Forelimb muscle (tissue), 1 donor: ENCODE data around the gene TTF1. TPM values are rescaled to one million over a fixed set of nuclear protein-coding genes. Genes with fewer than 3 reads are reported as not detected.

Experiments used
- DNase-seq: peaks from one replicate; pipeline ENCODE4 v3.0.0-alpha.2; 2013; ENCODE audit warnings: low read depth
- polyA plus RNA-seq: library from polyadenylated mRNA; unstranded; fragments of 120-200 nt; gene quantifications from one replicate; pipeline ENCODE4 v1.2.1, GENCODE V29; 2013; ENCODE audit not compliant: insufficient read length

Gene TTF1
- polyA plus RNA-seq, 1 donor, result 9.7 TPM

DNA sequence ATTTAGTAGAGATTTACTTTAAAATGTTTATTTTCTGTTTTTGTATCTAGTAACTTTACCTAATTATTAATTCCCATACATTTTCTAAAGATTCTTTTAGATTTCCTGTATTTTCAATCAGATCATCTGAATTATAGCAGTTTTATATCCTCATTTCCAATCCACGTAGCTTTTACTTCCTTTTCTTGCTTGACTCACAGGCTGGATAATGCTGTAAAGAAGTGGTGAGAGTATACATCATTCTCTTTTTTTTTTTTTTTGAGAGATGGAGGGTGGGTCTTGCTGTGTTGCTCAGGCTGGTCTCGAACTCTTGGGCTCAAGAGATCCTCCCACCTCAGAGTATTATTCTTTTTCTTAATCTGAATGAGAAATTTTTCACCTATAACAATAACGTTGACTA lies 40.7 kb downstream of the TTF1 start:
- DNase-seq, result no peak

DNA sequence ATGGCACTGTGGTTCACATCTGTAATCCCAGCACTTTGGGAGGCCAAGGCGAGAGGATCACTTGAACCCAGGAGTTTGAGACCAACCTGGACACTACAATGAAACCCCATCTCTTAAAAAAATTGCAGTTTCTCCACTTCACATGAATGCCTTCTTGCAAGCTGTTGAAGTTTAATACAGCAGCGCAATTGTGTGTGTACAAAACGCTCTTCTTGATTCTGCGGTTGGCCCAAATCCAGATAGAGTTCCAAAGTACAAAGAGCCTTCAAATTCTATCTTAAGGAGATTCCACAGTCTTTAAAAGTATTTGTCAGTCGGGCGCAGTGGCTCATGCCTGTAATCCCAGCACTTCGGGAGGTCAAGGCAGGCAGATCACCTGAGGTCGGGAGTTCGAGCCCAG lies 42.6 kb downstream of the TTF1 start:
- DNase-seq, result no peak

DNA sequence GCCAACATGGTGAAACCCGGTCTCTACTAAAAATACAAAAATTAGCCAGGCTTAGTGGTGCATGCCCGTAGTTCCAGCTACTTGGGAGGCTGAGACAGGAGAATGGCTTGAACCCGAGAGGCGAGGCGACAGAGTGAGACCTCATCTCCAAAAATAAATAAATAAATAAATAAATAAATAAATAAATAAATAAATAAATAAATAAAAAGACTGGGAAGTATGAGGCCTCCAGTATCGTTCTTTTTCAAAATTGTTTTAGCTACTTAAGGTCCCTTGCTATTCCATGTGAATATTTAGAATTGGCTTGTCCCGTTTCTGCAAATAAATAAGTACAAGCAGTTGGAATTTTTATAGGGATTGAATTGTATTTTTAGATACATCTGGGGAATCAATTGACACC lies 48.9 kb downstream of the TTF1 start:
- no peak for DNase-seq

DNA sequence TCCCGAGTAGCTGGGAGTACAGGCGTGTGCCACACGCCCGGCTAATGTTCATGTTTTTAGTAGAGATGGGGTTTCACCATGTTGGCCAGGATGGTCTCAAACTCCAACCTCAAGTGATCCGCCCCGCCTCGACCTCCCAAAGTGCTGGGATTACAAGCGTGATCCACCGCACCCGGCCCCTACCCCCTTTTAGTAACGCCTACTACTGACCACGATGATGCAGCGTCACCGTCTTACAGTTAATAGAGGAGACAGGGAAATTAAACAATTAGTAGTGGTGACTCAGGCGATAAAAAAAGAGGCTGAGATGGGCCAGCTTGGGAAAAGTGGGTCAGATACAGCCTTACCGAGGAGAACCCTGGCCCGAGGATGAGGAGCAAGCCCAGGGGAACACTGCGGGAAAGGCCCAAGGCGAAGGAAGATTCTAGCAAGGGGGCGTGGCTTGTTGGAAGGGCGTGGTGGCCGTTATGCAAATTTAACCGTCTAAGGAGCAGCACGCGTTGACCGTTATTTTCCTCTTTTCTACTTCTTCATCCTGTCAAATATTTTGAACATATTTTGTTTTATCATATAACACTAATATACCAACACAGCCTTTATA lies 50.2 kb downstream of the TTF1 start:
- no peak for DNase-seq

DNA sequence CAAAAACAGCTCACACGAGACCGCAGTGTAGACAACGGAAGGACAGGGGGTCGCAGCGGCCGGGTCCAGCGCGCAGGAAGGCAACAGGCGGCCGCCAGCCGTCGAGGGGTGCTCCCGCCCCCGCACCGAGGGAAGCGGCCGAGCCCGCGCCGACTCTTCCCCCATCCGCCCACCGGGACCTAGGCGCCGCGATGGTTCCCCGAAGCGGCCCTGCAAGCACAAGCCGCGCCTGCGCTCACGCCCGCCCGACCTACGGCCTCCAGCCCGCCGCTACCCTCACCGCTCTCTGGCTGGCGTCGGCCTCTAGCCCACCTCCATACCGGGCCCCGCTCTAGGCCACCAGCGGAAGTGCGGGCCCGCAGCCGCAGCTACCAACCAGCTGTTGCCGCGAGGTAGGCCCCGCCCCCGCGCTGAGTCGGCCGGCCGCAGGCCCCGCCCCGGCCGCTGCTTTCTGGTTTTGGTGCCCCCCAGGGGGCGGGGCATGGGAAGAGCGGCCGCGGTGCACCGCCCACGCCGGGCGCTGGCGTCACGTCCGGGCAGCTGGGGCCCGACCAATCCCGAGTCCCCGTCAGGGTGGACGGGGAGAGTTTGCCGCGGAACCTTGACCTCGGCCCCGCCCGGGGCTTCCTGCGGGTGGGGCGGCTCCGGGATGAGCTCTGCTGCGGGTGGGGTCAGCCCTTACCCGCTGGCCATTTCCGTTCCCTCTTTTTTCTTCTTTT lies 51.8 kb downstream of the TTF1 start, which contains the start of gene SETX:
Gene SETX (minus strand): TSS at position 350 of the 719 bp plus-strand sequence. CDS start 5,558 bp downstream, outside the sequence.
- DNase-seq, result peak; percentile 89

DNA sequence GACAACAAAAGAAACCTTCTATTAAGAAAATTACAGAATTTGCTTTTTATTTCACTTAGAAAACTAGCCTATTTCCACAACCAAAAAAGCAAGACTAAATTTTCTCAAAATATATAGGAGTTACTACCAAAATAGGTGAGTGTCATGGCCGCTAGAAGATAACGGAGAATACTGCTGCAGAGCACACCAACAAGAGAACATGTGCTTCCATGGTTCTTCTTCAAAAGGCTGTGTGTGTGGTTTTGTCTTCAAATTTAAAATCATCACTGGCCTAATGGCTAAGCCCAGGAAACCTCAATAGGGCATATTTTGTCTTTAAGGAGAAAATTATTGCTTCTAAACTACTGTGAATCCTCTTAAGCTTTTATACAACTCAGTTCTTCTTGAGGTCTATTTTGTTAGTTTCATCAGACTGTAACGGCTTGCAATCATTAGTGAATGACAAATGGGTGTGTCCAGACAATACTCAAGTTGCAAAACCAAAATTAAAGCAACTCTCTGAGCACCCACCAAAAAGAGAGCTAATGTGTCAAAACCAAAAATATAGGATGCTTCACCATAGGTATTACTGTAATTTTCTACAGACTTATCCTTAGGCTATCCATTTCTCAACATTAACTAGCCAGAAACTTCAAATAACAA lies 55.1 kb downstream of the TTF1 start:
- DNase-seq, result no peak

DNA sequence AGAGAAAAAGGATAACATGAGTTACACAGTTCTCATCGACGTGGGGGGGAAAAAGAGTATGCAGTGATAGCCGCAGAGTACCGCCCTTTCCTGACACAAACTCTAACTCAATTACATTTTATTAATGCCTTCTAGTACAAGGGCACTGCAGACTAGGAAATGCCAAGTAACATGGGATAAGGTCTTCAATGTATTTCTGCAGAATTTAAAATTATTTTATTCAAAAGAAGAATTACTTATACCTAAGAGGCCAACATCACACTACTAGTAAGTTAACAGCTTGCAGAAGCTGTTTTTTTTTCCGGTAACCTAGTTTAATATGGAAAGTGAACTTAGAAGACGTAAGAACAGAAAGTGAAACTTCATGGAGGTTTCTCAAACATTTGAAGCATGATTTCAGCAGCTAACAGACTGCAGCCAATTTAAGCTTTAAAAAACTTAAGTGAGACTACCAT lies 55.8 kb downstream of the TTF1 start:
- no peak for DNase-seq

DNA sequence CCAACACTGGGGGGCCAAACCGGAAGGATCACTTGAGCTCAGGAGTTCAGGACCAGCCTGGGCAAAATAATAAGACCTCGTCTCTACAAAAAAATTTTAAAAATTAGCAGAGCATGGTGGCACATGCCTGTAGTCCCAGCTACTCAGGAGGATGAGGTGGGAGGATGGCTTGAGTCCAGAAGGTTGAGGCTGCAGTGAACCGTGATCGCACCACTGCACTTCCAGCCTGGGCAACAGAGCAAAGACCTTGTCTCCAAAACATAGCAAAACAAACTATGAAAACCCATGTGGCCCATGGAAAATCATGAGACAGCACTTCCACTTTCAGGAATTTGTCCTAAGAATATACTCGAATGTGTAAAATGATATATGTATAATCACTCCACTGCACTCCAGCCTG lies 58.0 kb downstream of the TTF1 start:
- DNase-seq, result no peak

DNA sequence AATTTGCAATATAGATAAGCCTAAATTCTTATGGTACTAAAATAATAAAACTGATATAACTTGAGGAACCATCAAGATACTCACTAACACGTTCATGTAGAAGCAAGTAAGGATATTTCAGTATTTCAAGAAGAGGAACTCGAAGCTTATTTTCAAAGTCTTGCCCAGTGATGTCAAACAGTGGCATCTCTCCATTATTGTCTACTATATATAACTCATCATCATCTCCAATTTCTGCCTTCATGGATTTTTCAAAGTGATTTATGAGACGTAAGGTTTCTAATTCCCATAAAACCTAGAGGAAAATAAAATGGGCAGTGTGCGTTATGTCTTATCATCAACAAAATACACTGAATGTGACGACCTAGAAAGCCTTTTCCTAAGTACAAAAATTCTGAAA lies 60.5 kb downstream of the TTF1 start:
- no peak for DNase-seq

DNA sequence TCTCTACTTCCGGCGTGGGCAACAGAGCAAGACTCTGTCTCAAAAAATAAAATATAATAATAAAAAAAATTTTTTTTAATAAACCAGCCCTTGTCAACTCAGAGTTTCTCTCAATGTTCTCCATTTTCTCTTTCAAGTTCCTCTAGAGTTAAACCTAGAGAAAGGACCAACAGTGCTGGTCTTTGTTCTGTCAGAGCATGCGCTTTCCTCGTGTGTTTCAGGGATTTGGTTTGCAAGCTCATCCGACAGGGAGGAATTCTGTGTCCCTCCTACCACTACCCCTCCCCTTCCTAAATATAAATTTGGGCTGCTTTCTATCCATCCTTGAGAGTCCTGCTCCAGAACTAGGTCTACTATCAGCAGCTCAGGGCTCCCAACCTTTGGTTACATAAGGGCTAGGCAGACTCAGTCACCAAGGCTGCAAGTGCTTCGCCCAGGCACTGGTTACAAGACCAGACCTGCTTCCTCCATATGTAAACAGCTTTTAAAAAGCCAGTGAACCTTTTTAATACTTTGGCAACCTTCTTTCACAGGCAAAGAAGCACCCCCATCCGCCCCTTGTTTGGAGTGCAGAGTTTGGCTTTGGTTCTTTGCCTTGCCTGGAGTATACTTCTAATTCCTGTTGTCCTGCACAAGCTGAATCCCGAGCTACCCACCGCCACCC lies 65.3 kb downstream of the TTF1 start:
- DNase-seq, result no peak

DNA sequence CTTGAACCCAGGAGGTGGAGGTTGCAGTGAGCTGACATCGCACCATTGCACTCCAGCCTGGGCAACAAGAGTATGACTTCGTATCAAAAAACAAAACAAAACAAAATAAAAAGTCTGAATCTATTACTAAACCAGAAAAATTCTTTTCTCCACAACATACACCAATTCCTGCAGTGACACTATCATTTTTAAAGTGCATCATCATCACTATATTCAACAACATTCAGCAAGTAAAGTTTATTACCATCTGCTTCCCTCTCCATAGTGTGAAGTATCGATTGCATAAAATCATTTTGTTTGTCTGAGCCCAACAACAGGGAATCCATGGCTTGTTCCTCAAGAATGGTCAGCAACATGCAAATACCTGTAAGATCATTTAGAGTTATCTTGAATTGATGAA lies 72.3 kb downstream of the TTF1 start:
- no peak for DNase-seq

DNA sequence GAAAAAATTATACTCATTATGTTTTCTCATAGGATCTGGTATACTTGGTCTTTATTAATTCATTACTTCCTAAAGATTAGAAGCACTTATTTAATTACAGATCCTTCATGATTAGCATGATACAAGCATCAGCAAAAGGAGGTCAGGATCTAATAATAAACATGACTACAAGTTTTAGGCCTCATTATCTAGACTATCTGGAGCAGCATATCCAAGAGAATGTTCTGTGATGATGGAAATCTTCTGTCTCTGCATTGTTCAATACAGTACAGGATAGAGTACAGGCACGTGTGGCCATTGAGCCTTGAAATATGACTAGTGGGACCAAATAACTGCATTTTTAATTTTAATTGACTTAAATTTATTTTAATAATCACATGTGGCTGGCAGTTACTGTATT lies 73.1 kb downstream of the TTF1 start:
- DNase-seq, result no peak

DNA sequence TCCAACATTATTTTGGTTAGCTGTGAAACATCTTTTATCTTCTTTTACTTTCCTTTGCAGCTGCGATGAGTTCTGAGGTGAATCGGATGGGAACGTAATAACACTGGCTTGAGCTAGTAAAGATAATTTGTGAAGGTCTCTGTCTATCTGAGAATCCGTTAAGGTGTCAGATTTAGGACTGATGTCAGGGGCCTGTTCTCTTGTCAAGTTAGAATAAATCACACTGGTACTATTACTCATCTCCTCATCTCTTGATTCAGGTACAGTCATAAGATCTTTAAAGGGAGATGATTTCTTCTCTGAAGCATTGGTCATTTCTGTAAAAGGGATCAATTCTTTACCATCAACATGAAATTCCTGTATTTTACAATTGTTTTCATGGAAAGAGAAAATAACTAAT lies 78.1 kb downstream of the TTF1 start:
- DNase-seq, result no peak

DNA sequence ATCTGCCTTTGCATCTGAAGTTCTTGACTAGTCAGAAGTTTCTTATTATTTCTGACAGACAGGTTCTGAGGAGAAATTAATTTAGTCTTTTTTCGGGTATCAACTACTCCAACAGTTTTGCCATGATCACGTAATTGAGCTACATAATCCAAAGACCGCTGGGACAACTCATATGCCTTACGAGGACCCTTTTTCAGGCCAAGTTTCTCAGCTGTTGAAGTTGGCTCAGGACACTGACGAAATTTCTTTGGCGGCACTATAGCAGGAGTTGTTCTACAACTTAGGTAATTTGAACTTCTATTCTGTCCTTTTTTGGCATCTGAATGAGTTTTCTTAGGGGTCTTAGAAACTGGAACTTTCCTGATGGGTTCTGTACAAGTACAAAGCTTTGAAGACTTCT lies 79.1 kb downstream of the TTF1 start:
- no peak for DNase-seq

Other genes starting within 250 kb of the TTF1 start
- gene NTNG2, start 244.8 kb downstream of the TTF1 start, polyA plus RNA-seq, result 0.25 TPM
- gene SETX, start 51.9 kb downstream of the TTF1 start, polyA plus RNA-seq, result 28.5 TPM
- not detected for gene CFAP77, start 3.4 kb upstream of the TTF1 start, polyA plus RNA-seq
- not detected for gene BARHL1, start 175.8 kb upstream of the TTF1 start, polyA plus RNA-seq